GM19240 (cell line): Measurements from ENCODE around the gene CHD9NB.

Experiments
- DNase-seq: peaks from one replicate; pipeline ENCODE4 v3.0.0; 2011; ENCODE audit warnings: low spot score; ENCODE audit not compliant: insufficient read length

The CHD9NB gene

DNA sequence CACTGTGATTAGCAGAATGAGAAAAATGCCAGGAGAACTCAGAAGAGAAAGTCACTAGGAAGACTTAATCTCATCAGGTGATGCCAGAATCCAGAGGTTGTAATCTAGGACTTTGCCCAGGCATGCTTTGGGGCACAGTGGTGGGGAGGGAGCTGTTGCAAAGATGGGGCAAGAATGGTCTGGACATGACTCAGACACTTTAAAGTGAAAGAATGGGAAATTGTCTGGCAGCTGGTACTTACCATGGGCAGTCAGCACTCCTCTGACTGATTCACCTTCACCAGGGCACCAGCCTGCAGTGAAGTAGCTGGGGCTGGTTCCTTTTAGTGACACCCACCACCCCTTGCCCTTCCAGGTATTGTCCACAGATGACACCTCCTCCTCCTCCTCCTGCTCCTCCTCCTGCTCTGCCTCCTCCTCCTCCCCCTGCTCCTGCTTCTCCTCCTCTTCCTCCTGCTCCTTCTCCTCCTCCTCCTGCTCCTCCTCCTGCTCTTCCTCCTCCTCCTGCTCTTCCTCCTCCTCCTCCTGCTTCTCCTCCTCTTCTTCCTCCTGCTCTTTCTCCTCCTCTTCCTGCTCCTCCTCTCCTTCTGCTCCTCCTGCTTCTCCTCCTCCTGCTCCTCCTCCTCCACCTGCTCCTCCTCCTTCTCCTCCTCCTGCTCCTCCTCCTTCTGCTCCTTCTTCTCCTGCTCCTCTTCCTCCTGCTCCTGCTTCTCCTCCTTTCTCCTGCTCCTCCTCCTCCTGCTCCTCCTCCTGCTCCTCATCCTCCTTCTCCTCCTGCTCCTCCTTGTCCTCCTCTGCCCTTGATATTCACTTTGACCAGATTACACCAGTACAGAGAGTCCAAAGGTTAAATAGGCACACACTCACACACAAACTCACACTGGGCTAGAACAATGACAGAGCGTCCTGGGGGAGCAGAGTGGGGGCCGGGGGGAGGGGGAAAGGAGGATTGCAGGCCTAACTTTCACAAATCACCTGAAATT is at the start of gene CHD9NB:
TSS of gene CHD9NB (minus strand) at position 379 of the 983 bp plus-strand sequence. CDS start 8,739 bp downstream, outside the sequence.
- DNase-seq: no peak

DNA sequence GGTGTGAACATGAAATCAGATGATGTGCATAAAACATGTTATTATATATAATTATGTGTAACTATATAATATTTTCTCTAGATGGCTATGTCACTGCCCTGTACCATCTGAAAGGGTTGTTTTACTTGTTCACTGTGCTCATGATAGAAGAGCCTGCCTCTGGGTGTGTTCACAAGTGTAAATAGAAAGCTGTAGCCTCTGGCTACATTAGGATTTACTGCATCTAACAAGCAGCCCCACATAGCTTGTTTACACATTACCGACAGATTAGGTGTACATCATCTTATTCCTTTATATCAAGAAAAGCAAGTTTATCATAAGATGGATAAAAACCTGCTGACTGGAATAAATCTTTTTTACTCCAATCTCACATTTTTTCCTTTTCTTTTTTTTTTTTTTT is 48.2 kb upstream of the CHD9NB start:
- DNase-seq: no peak

DNA sequence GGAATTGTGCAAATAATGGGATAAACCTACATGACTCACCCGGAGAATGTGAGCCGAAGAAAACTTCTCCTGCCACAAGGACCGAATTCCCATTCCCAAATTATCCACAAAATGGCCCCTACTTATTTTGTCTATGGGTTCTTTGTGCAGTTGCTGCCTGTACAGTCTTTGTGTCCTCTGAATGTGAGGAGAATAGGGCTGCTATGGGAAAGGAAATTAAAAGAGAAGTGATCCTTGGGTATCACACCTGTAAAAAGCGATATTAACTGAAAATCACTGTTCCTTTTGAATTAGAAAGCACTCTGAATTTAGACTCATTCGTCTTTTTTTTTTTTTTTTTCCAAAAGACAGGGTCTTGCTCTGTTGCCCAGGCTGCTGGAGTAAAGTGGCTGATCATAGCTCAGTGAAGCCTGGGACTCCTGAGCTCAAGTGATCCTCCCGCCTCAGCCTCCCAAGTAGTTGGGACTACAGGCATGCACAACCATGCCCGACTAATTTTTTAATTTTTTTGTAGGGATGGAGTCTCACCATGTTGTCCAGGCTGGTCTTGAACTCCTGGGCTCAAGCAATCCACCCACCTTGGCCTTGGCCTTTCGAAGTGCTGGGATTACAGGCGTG is 47.5 kb upstream of the CHD9NB start:
- DNase-seq: no peak

DNA sequence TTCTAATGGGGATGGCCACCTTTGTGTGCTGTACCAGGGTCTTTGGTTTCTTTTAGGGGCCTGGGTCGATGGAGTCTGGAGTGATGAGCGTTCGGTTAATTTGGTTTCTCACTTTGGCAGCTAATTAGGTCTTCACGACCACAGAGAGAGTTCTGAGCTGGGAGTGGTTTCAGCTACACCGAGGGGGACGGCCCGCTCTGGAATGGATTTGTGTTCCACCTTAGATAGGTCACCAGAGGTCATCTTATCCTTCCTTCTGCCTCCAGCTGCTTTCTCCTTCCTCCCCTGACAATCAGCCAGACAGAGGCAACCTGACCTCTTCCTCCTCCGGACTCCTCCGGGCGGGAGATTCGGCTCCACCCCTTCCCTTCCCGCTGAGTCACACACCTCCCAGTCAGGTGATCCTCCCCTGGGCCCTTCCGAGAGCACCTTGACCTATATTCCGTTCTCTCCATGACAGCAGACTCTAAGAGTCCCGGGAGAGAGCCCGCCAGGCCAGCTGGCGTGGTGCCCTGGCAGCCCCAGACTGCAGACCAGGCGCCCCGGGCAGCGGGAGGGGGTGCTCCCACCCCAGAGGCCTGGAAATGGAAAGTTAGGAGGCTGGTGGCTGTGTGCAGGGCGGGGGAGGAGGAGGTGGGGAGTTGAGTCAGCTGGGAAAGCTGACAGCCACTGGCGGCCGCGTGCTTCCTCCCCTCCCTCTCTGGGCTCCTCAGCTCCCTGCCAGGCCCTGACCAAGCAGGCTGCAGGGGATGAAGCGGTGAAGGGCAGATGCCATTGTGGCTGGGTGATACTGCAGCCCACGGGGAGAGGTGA is 46.8 kb upstream of the CHD9NB start:
- no peak for DNase-seq

DNA sequence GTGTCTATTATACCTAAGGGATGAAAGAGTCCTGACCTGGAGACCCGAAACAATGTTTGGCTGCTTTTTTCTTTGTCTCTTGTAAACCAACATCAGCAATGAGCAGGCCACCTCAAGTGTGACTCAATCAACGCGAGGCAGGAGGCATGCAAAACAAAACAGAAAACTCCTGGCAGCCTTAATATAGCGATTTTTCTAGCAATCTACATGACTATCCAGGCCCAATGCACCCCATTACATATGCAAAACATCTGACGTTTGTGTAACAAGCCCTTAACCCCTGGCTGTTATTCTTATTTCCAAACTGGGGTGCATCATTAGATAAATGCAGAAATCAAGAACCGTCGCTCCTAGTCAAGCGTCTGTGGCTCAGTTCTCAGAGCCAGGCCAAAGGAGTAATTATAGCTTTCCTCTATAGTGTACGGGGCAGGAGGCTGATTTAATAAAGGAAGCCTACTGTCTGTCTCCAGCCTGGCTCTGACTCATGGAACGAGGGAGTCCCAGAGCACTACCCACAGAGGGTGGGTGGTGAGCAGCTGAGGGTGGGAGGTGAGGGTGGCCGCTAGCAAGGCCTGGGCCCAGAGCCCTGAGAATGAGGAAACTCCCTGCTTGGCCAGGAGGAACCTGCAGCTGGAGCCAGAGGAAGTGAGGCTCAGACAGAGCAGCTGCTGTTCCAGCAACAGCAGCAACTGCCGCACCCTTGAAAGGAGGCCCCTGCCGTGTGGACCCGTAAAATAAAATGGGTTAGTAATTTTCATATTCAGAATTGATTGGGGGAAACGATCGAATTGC is 46.0 kb upstream of the CHD9NB start:
- no peak for DNase-seq

DNA sequence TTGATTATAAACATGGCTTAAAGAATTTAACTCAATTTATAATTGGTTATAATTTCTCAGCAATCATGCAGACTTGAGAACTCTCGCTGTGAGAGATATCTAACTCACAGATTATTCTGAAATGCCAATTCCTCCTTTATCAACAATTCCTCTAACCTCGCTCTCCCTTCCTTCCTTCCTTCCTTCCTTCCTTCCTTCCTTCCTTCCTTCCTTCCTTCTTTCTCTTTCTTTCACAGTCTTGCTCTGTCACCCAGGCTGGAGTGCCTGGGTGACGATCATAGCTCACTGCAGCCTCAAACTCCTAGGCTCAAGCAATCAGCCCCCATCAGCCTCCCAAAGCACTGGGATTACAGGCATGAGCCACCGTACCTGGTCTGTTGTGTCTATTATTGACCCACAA is 44.5 kb upstream of the CHD9NB start:
- DNase-seq: no peak

DNA sequence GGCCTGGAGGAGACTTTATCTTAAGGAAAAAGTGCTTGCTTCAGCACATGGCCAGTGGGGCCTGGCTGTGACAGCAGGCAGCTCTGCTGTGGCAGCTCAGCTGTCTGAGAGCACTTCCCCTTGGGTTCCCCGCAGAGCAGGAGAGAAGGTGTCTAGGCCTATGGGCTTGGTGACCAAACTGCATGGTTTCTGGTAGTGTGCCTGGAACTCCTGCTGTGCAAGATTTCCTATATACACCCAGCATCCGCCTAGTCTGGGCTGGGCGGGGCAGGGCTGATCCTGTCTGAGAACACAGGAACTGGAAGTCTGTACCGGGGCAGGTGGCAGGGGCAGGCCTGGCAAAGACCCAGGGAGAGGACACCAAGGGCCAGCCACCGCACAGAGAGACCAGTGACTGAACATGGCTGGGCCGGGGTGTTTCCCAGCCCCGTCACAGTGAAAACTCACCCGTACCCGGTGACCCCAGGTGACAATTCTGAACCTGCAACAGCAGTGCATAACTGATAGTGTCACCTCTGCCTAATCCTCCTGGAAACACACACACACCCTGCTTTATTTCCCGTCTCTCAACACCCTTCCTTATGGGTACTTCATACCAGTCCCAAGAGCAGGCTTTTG is 41.4 kb upstream of the CHD9NB start:
- DNase-seq: no peak

DNA sequence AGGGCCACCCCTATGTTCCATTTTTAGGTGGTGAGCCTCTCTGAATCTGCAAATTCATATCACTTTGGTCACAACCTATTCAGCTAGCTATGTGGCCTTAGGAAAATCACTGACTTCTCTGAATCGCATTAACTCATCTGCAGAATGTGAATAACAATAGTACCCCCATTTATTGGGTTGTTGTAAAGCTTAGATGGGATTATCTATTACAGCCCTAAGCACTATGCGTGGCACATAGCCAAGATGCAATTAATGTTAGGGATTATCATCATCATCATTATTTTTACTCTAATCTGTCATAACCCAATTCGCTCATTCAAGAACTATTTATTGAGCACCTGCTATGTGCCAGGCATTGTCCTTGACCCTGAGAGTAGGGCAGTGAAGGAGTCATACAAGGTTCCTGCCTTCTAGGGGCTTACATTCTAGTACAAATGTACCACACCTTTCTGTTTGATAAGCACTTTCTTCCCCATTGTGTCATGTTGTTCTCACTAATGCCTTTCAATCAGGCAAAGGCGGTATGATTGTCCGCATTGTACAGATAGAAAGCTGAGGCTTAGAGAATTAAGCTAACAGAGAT is 40.6 kb upstream of the CHD9NB start:
- no peak for DNase-seq

DNA sequence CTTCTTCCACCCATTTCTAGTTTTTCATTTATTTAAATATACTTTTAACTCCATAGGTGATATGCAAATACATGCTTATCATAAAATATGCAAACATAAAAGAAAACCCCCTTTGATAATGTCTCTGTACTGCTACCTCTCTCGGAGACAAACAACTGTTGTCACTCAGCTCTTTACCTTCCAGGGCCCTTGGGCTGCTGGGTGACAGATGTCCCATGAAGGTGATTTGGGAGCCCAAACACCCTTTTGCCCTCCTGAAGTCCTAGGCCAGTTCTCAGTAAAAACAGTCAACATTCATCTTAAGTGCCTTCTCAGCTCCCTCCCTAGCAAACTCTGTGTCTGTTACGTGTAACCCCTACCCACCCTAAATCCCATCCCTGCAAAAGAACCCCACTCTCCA is 39.6 kb upstream of the CHD9NB start:
- no peak for DNase-seq

DNA sequence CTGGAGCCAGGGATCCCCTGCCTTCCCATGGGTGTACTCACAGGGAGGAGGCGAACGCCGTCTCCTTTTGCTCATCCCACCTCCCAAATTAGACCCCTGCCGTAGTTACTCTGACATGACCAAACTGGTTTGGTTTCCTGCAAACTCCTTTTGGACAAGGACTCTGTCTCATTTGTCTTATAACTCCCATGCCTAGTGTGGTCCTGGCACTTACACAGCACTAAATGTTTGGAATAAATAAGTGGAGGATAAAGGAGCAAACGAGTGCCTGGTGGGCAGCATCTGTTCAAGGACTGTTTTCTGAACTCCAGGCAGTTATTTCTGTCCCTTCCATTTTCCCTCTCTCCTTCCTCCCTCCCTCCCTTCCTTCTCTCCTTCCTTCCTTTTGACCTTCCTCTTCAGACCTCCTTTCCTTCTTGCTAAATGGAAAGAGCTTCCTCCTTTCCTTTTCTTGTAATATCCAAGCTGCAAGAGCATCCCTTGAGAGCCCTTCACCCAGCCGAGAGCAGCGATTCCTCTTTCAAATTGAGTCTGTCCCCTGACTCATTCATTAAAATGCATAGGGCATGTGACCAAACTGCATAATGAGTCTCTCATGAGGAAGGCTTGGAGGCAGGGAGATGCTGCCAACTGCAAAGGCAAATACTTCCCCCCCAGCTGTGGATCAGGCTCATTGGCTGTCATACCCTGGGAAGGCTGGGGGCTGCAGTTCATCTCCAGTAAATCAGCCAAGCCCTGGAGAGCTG is 38.9 kb upstream of the CHD9NB start:
- DNase-seq: no peak

DNA sequence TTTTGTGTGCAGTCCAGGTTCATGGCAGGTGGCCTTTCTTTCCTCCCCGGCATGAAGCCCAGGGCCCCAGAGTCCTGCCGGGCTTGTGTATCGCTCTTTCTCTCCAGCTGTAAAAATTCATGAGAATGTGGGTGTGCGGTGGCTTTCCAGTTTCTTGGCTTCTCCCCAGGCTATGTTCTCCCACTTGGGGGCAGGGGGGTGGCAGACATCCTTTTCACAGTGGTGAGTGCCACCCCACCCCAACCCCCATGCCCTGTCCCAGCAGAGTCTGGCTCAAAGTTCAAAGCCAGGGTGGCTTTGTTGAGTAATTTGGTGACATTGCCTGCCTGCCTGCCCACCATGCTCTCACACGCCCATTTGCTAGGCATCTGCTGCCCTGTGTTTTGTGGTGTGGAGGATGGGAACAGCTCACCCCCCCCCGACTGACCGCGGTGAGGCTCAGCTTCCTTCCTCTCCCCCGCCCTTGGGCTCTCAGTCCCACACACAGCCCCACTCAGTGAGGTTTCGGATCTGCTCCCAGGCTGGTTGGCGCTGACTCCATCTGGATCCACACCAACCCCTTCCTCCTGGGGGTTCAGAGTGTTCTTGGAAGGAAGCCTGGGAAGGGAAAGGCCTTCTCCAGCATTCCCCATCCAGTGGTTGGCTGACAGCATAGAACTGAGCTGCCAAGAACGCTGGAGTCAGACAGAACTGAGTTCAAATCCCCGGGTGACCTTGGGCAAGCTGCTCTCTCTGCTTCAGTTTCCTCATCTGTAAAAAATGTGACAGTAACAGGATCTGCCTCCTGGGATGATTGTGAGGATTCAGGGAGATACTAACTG is 38.1 kb upstream of the CHD9NB start:
- DNase-seq: no peak

DNA sequence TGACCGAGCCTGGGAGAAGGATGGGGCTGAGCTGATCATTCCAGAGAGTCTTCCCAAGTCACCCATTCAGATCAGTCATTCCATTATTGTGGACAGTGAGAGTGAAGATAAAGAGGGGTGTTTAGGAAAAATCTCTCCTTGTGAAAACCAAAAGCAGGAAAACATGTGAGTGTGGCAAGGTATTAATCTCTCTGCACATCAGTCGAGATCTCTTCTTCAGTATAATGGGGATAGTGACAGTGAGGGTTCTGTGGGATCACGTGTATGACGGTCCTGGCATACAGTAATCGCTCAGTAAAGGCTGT is 37.5 kb upstream of the CHD9NB start:
- no peak for DNase-seq

DNA sequence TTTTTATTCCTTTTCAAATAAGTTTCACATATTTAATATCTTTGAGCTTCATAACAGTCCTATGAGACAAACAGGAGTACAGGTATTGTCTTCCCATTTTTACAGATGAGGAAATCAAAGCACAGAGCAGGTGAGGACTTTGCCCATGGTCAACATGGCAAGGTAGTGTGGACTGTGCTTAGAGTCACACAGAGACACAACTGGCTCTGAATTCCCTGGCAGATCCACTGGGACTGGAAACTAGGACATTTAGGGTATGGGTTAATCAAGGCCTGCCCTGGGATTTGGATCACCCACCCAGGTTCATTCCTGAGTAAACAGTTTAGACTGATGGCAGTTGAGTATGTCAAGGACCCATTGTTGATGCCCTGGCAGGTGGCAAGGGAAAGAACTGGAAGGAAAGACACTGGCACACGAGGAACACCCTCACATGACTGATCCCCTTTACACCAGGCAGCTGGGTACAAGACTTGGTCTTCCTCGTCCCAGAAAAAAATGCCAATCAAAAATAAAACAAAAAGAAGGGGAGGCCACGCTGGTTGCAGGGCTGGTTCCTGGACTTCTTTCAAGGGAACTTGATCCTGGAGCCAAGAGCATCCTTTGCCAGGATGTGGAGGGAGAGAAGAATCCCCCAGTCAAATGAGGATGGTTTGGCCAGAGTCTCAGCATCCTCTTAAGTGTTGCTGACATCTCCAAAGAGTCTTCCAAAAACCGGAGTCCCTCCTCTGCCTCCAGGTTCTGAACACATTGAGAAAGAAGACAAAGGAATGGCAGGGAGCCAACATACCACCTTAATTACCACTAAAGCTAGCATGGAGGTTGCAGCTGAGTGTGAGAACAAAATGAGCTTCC is 37.0 kb upstream of the CHD9NB start:
- DNase-seq: no peak

DNA sequence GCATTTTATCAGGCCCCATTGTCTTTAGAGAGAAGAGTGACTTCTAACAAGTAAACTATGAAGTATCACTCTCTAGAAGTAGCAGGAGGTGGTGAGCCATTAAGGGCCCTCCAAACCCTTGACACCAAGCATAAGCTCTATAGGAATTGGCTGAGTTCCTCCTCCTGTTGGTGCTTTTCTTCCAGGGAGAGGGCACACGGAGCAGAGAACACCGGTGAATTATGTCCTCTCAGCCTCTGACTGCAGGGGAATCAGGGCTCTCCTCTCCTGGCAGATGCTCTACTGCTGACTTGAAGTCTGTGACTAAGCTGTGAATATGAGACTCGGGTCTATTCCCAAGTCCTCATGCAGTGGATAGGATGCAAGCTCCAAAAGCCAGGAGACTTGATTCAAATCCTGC is 34.4 kb upstream of the CHD9NB start:
- no peak for DNase-seq

DNA sequence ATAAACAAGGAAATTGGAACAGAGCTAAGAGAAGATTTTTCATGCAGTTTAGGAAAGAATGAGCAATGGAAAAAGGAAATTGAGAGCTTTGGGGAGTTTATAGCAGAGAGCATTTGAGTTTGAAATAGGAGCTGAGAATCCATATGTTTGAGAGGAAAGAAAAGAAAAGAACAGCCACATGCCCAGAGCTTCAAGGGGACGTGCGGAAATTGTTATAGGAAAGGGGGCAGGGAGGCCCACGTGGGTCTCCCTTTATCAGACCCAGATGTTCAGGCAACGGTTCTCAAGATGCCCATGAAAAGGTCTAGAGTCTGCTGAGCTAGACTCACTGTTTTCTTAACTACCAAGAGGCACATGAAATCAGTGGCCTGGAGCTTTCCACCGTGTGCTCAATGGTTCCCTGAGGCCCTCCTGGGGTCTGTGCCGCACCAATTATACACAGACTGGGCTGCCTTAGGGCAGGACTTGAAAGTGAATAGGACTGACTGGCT is 33.3 kb upstream of the CHD9NB start:
- no peak for DNase-seq

DNA sequence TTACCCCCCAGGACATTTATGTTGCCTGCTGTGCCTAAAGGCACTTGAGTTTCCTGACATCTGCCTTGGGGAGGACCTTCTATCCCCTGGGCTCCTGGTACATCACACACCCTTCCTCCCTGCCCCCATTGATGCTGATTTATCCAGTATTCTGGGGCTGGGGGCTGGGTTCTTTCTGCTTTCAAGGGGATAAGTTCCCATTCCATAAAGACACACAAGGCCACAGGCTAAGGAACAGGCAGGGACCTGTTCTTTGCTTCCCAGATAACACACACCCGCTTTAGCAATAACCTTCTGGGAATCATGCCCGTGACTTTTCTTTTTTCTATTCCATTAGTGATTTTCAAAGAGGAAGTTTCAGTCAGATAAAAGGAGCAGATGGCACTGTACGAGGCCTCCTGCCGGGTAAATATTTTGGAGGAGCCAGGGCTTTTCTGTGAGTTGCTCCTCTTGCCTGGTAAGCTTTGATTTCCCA is 32.7 kb upstream of the CHD9NB start:
- no peak for DNase-seq

DNA sequence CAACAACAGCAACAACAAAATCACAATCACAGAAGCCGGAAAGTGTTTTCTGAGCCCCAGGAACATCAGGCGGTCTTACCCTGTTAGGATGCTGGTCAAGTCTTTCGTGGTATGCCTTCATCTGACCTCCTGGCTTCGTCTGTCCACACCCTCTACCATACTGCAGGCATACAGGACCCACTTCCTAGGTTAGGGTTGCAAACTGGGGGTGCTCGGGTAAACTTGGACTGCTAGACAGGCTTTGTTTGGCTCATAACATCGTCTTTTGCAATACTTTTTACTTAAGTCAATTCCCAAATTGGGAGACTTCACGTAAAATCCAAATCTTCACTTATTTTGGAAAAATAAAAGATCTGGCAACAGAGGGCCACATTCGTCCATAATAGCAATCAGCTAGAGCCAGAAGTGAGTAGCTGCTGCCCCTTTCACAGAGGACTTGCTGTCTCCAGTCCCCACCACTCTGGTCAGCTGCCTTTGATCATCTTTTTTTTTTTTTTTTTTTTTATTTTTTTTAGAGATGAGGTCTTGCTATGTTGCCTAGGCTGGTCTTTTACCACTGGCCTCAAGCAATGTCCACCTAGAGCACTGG is 32.1 kb upstream of the CHD9NB start:
- DNase-seq: no peak
